Ovary (tissue), 9 donors: ENCODE data around the gene EIF3B. TPM values are rescaled to one million over a fixed set of nuclear protein-coding genes. Genes with fewer than 3 reads are reported as not detected.
A peak's percentile ranks its signal among the peaks of the same experiment; 100 is the strongest.

Experiments used
- DNase-seq, 5 donors: peaks; one replicate each; pipeline ENCODE4 v3.0.0-alpha.2; 2019 to 2020
- H3K27ac ChIP-seq, 2 donors: fragments of 200-600 bp; one replicate each; pipeline versions ENCODE4 v1.5.1 to v1.8.0; 2019 to 2022
- H3K27me3 ChIP-seq: fragments of 200-600 bp; one replicate; pipeline ENCODE4 v1.8.0; 2022
- H3K36me3 ChIP-seq: fragments of 200-600 bp; sonication (generic); one replicate; pipeline ENCODE4 v1.5.1; 2019
- H3K4me1 ChIP-seq: one replicate; pipeline ENCODE4 v1.8.1; 2013; ENCODE audit warnings: mild to moderate bottlenecking, moderate library complexity; ENCODE audit not compliant: insufficient read depth
- H3K4me3 ChIP-seq: fragments of 200-600 bp; sonication (generic); one replicate; pipeline ENCODE4 v1.5.1; 2017
- H3K9me3 ChIP-seq, 2 donors: fragments of 200-600 bp in 1 of 2; sonication (generic) in 1 of 2; one replicate each; pipeline versions ENCODE4 v1.5.1 to v1.8.1; 2013 to 2019; ENCODE audit warnings: mild to moderate bottlenecking in 1 of 2, moderate library complexity in 1 of 2
- CTCF ChIP-seq, 3 donors: fragments of 450-650 bp in 2 of 3; fragments of 200-600 bp in 1 of 3; IDR thresholded peaks; one replicate each; pipeline versions ENCODE4 v1.5.1 to v1.8.0; 2016 to 2022; ENCODE audit warnings: antibody characterized with exemption in 3 of 3, mild to moderate bottlenecking in 1 of 3
- EP300 ChIP-seq: sonication (generic); formaldehyde crosslinking; IDR thresholded peaks from one replicate; pipeline ENCODE4 v1.6.1; 2017; ENCODE audit warnings: antibody characterized with exemption
- POLR2A ChIP-seq: fragments of 450-650 bp; IDR thresholded peaks from one replicate; pipeline ENCODE4 v1.6.1; 2017; ENCODE audit warnings: antibody characterized with exemption, mild to moderate bottlenecking, moderate library complexity
- WGBS, 3 donors: extraction: QIAGEN DNeasy Blood & Tissue Kit in 1 of 3; methylation state at CpG; one replicate each; pipeline versions ENCODE4 v1.1.5 to v1.1.7; 2013 to 2017; 5-methylcytosine and 5-hydroxymethylcytosine counted together
- intact Hi-C, 4 donors: fragments of 100-400 bp; cut with DNase I; formaldehyde crosslinking; loops; one replicate each; pipeline versions ENCODE4 v1.11.0 to v1.15.1; 2022 to 2023
- polyA plus RNA-seq, 2 donors: library from polyadenylated mRNA; stranded (reverse); fragments of 200-250 nt in 1 of 2; fragments of 350-450 nt in 1 of 2; fragmentation: Illumina TruSeq in 1 of 2; extraction: RNeasy Lipid Tissue Mini Kit (QIAGEN cat#74804) in 1 of 2; gene quantifications; one replicate each; pipeline ENCODE4 v1.2.3, GENCODE V29; 2013 to 2014
- total RNA-seq, 7 donors: library from RNA; depleted of rRNA in 2 of 7; stranded (reverse); fragments of >200 nt in 2 of 7; fragmentation: NEBNext Ultra II Directional in 3 of 7; extraction: Animal tissue kit (Norgen Biotek cat#: 25700) in 3 of 7; gene quantifications; one replicate each; pipeline versions ENCODE4 v1.1.0 to v1.2.4, GENCODE V29; 2016 to 2023
- donor health status: DM: no; HTN: no; CAD: no; lungs with moderate emphysema.
- donor health status: DM: no; HTN: no; CAD: no.
- donor health status: Bipolar disorder and iron deficiency.
- donor health status: DM: yes; HTN: yes; CAD: no.
- donor health status: DM: no; HTN: no; CAD: no.
- donor health status: DM: yes; HTN: yes; CAD: no.

The EIF3B gene
- total and polyA plus RNA-seq, 9 donors: 62.3 to 185 (median 114) TPM

DNA sequence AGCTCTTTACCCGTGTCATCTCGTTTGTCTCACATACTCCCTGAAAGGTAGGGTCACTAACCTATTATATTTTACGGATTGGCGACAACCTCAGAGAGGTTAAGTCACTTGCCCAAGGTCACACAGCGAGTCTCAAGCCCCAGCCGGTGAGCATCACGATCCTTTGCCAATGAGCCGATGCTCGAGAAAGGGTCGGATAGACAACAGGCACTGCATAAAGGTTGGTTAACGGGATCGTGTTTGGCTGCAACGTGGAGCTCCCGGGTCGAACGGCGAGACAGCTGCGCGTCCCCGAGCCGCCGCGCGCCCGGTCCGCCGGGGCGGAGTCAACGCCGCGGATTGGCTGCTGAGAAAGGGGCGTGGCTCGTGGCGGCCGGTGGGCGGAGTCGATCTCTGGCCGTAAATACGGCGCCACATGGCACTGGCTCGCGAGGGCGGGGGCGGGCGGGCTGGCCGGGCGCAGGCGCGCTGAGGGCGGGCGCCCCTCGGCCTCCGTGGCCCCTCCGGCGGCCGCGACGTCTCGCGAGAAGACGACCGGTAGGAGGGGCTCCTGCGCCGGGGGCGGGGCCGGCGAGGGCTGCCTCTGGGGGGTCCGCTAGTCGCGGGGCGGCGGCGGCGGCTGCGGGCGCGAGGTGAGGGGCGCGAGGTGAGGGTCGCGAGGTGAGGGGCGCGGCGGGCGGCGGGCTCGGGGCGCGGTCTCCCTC, 48.5 kb downstream of the EIF3B start, which contains the start of gene CHST12:
CHST12 (plus strand) TSS at position 598 of the 704 bp plus-strand sequence. CDS start 29,029 bp downstream, outside the sequence.
- Histone ChIP-seq H3K27me3 (no peaks in the 10 kb centered on the region), H3K27ac (peak within 1 kb of the TSS in 1 of 2 donors; percentile 16), H3K36me3 (no peaks in the 10 kb centered on the region), H3K4me1 (peaks cover 8% of the 10 kb centered on the region), H3K4me3 (peak within 1 kb of the TSS; percentile 100), H3K9me3 (no peaks in the 10 kb centered on the region)
- peak; percentile 94 to 98 (median 96) for DNase-seq
- intact Hi-C loops: no loop called here
- TF ChIP-seq CTCF (IDR thresholded peaks at IDR 0.05) (no peak), POLR2A (no peak), EP300 (no peak)
- WGBS, 3 donors: 0 to 2% (median 2%) methylated on average over 53 to 89 of the region's 89 CpGs

GRCh38 chr7:2403718-2404648, 49.4 kb downstream of the EIF3B start:
- Histone ChIP-seq H3K4me3 (peak overlapping the region; percentile 100), H3K36me3 (no peaks in the 10 kb centered on the region), H3K4me1 (peaks cover 12% of the 10 kb centered on the region), H3K27ac (peak overlapping the region in 1 of 2 donors; percentile 16), H3K9me3 (no peaks in the 10 kb centered on the region), H3K27me3 (no peaks in the 10 kb centered on the region)
- peak in 4 of 5 donors; percentile 34 to 69 (median 52) for DNase-seq
- 1 to 3% (median 1%) methylated on average over 43 to 71 of the region's 71 CpGs for WGBS, 3 donors
- intact Hi-C loops: no loop called here
- TF ChIP-seq CTCF (IDR thresholded peaks at IDR 0.05): peak in 1 of 3 donors; percentile 15
- TF ChIP-seq EP300: no peak
- no peak for TF ChIP-seq POLR2A

DNA sequence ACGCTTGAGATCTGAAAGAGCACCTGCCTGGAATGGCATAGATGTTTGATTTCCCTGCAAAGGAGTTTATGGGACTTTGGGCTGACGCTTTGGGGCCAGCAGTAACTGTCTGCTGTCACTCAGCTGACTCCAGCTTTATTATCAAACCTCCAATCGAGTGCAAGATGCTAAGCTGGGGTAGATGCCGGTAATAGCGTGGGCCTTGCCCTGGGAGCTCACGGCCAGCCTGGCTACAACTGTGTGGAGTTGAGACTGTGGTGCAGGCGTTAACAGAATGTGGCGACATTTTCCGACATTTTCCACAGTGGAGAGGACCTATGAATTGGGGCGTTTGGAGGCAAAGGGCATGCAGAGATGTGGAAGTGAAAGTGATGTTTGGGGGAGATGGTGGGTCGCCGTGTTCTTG, 50.1 kb downstream of the EIF3B start:
- Histone ChIP-seq H3K27me3 (no peaks in the 10 kb centered on the region), H3K4me3 (peak overlapping the region; percentile 100), H3K36me3 (no peaks in the 10 kb centered on the region), H3K4me1 (peaks cover 12% of the 10 kb centered on the region), H3K27ac (no peak overlapping the region), H3K9me3 (no peaks in the 10 kb centered on the region)
- intact Hi-C loops: no loop called here
- no peak for TF ChIP-seq EP300
- no peak for TF ChIP-seq POLR2A
- TF ChIP-seq CTCF (IDR thresholded peaks at IDR 0.05): no peak
- no peak for DNase-seq
- WGBS, 3 donors: 69 to 78% (median 75%) methylated on average over 12 of the region's 12 CpGs

- Histone ChIP-seq H3K4me3 (no peak overlapping the region), H3K27me3 (no peaks in the 10 kb centered on the region), H3K9me3 (no peaks in the 10 kb centered on the region), H3K36me3 (no peaks in the 10 kb centered on the region), H3K4me1 (peaks cover 9% of the 10 kb centered on the region), H3K27ac (no peak overlapping the region)
- TF ChIP-seq EP300 (no peak), POLR2A (no peak), CTCF (IDR thresholded peaks at IDR 0.05) (no peak)
- DNase-seq: no peak
- WGBS, 3 donors: 93 to 96% (median 95%) methylated on average over 10 of the region's 10 CpGs
- intact Hi-C loops: no loop called here
Observed at GRCh38 chr7:2405201-2405600, 50.6 kb downstream of the EIF3B start.
